ENCODE results near the gene ABCA10.
"Not testable (repeated sequence)": the region's sequence is repeated elsewhere in the genome, so short reads cannot be mapped to it uniquely, and the experiment has no call there.

ABCA10 gene

DNA sequence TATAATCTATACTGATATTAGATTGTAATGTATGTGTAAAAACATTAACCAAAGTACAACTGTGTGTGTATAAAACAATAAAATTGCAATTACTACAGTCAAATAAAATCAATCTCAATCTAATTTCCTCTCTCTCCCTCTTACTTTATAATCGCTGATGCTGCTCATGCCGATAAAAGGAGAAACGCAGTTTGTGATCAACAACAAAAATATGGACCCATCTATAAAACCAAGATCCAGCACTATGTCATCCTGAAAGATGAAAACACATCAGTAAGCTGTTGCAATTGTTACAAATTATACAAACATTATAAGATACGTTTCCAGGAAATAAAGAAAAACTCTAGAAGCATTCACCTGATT is 53.4 kb downstream of the ABCA10 start:
- POLR2A ChIA-PET: no interaction called here
- H3K27ac ChIP-seq (ENCODE audit: extremely low read depth, low read depth, low read length): no peak overlapping the region

DNA sequence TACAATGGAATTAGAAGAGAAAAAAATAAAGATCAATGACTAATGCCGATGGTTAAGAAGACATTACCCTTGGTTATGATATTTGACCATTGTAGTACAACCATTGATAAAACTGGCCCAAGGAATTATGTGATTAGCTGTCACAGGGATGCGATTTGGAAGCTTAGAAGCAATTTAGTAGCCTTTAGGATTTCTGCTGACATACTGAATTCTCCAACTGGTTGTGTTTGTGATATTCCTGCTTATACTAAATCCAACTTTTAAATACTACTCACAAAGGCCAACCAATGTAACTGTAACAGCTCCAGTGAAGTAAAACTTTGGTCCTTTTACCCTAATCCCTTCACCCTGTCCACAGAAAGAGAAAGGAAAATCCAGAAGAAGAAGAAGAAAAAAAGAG is 55.5 kb downstream of the ABCA10 start:
- TF ChIP-seq ZSCAN23 (tag by site-specific recombination; IDR thresholded peaks at IDR 0.05): no peak
- no peak for TF ChIP-seq KLF8 (tag by site-specific recombination; IDR thresholded peaks at IDR 0.05)
- TF ChIP-seq ZNF501 (tag by site-specific recombination; IDR thresholded peaks at IDR 0.05): no peak
- TF ChIP-seq, protein P1, sequence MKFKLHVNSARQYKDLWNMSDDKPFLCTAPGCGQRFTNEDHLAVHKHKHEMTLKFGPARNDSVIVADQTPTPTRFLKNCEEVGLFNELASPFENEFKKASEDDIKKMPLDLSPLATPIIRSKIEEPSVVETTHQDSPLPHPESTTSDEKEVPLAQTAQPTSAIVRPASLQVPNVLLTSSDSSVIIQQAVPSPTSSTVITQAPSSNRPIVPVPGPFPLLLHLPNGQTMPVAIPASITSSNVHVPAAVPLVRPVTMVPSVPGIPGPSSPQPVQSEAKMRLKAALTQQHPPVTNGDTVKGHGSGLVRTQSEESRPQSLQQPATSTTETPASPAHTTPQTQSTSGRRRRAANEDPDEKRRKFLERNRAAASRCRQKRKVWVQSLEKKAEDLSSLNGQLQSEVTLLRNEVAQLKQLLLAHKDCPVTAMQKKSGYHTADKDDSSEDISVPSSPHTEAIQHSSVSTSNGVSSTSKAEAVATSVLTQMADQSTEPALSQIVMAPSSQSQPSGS (tag by site-specific recombination; IDR thresholded peaks at IDR 0.05; ENCODE audit: low read depth): no peak
- TF ChIP-seq ZBTB17 (tag by site-specific recombination; IDR thresholded peaks at IDR 0.05): no peak
- TF ChIP-seq MEIS1 (CRISPR knock-in tag; IDR thresholded peaks at IDR 0.05; ENCODE audit: borderline replicate concordance): no peak
- no peak for TF ChIP-seq ZNF791 (tag by site-specific recombination; IDR thresholded peaks at IDR 0.05)
- TF ChIP-seq ZNF529 (tag by site-specific recombination; IDR thresholded peaks at IDR 0.05; ENCODE audit: insufficient replicate concordance): no peak
- TF ChIP-seq ZIC2 (tag by site-specific recombination; IDR thresholded peaks at IDR 0.05): no peak
- H3K4me1 ChIP-seq (ENCODE audit: control insufficient read depth, insufficient read depth, low read length): peaks cover 9% of the 10 kb centered on the region
- H3K9me3 ChIP-seq (ENCODE audit: control insufficient read depth, insufficient read depth, low read depth, low read length): no peaks in the 10 kb centered on the region
- no peaks in the 10 kb centered on the region for H3K36me3 ChIP-seq (ENCODE audit: control insufficient read depth in 2 of 2, insufficient read depth in 1 of 2, low read length in 2 of 2)
- H3K4me3 ChIP-seq (ENCODE audit: low read depth, low read length): no peak overlapping the region
- CTCF ChIA-PET: interaction anchor here (0.6 kb wide), 1 partner anchor 227 kb away, joined by 4 read pairs; no protein-coding TSS in a partner anchor
- POLR2A ChIA-PET: no interaction called here
- no peak overlapping the region for H3K27ac ChIP-seq (ENCODE audit: extremely low read depth, low read depth, low read length)

More for the DNA sequence above, 53.4 kb downstream of the ABCA10 start:
- no peaks in the 10 kb centered on the region for H3K36me3 ChIP-seq (ENCODE audit: control insufficient read depth in 2 of 2, insufficient read depth in 1 of 2, low read length in 2 of 2)
- TF ChIP-seq ZNF623 (tag by site-specific recombination; IDR thresholded peaks at IDR 0.05) (no peak), ZNF324 (tag by site-specific recombination; IDR thresholded peaks at IDR 0.05) (no peak), WT1 (tag by site-specific recombination; IDR thresholded peaks at IDR 0.05) (no peak), ZNF202 (tag by site-specific recombination; IDR thresholded peaks at IDR 0.05; ENCODE audit: borderline replicate concordance) (no peak), ZNF211 (tag by site-specific recombination; IDR thresholded peaks at IDR 0.05; ENCODE audit: low read depth) (no peak), RBAK (tag by site-specific recombination; IDR thresholded peaks at IDR 0.05) (no peak), ZNF521 (tag by site-specific recombination; IDR thresholded peaks at IDR 0.05) (no peak), ZNF214 (tag by site-specific recombination; IDR thresholded peaks at IDR 0.05; ENCODE audit: borderline replicate concordance) (no peak), ZNF404 (tag by site-specific recombination; IDR thresholded peaks at IDR 0.05) (no peak), TRIM28 (IDR thresholded peaks at IDR 0.05; ENCODE audit: borderline replicate concordance, low read length) (no peak)
- H3K9me3 ChIP-seq (ENCODE audit: control insufficient read depth, insufficient read depth, low read depth, low read length): no peaks in the 10 kb centered on the region
- H3K4me3 ChIP-seq (ENCODE audit: low read depth, low read length): no peak overlapping the region
- H3K4me1 ChIP-seq (ENCODE audit: control insufficient read depth, insufficient read depth, low read length): peaks cover 9% of the 10 kb centered on the region
- CTCF ChIA-PET: no interaction called here

DNA sequence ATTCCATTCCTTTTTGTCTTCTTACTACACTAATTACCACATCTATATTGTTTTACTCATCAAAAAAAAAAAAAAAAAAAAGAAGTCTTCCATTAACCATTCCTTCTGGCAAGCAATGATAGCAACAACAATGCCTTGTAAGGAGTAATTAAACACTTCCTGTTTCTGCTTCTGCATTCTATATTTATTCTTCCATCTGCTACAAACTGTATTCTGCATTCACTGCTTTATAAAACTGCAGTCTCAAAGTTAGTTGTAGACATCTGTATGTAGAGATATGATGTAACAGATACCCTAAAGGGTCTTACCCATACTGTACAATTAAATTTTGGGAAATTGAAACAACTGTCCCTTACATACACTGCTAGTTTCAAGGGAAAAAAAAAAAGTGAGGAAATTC is 58.2 kb downstream of the ABCA10 start:
- CTCF ChIA-PET: interaction anchor here (0.6 kb wide), 1 partner anchor 199 kb away, joined by 5 read pairs; no protein-coding TSS in a partner anchor
- H3K36me3 ChIP-seq (ENCODE audit: control insufficient read depth in 2 of 2, insufficient read depth in 1 of 2, low read length in 2 of 2): no peaks in the 10 kb centered on the region
- POLR2A ChIA-PET: no interaction called here

DNA sequence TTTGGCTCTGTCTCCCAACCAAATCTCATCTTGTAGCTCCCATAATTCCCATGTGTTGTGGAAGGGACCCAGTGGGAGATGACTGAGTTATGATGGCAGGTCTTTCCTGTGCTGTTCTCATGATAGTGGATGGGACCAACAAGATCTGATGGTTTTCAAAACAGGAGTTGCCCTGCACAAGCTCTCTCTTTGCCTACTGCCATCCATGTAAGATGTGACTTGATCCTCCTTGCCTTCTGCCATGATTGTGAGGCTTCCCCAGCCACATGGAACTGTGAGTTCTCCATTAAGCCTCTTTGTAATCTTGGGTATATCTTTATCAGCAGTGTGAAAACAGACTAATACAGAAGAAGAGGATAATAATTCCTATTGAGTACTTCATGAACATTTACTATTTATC is 60.0 kb downstream of the ABCA10 start:
- H3K4me1 ChIP-seq (ENCODE audit: control insufficient read depth, insufficient read depth, low read length); H3K9me3 ChIP-seq (ENCODE audit: control insufficient read depth, insufficient read depth, low read depth, low read length); H3K4me3 ChIP-seq (ENCODE audit: low read depth, low read length); H3K27ac ChIP-seq (ENCODE audit: extremely low read depth, low read depth, low read length); H3K36me3 ChIP-seq (ENCODE audit: control insufficient read depth in 2 of 2, insufficient read depth in 1 of 2, low read length in 2 of 2); POLR2A ChIA-PET; CTCF ChIA-PET: not testable (repeated sequence)

More for the DNA sequence above, 58.2 kb downstream of the ABCA10 start:
- Histone ChIP-seq H3K9me3 (ENCODE audit: control insufficient read depth, insufficient read depth, low read depth, low read length) (no peaks in the 10 kb centered on the region), H3K4me1 (ENCODE audit: control insufficient read depth, insufficient read depth, low read length) (peaks cover 4% of the 10 kb centered on the region), H3K4me3 (ENCODE audit: low read depth, low read length) (no peak overlapping the region), H3K27ac (ENCODE audit: extremely low read depth, low read depth, low read length) (no peak overlapping the region)
- TF ChIP-seq ZBTB20 (tag by site-specific recombination; IDR thresholded peaks at IDR 0.05) (no peak), HOXA7 (CRISPR knock-in tag; IDR thresholded peaks at IDR 0.05; ENCODE audit: borderline replicate concordance) (no peak), SALL2 (tag by site-specific recombination; IDR thresholded peaks at IDR 0.05; ENCODE audit: borderline replicate concordance) (no peak), ZNF174 (tag by site-specific recombination; IDR thresholded peaks at IDR 0.05) (no peak), ZNF558 (tag by site-specific recombination; IDR thresholded peaks at IDR 0.05) (no peak), REPIN1 (tag by site-specific recombination; IDR thresholded peaks at IDR 0.05; ENCODE audit: low read depth) (no peak), ZNF433 (tag by site-specific recombination; IDR thresholded peaks at IDR 0.05; ENCODE audit: low read depth) (no peak), ZNF214 (tag by site-specific recombination; IDR thresholded peaks at IDR 0.05; ENCODE audit: borderline replicate concordance) (no peak)
- TF ChIP-seq, protein P2, sequence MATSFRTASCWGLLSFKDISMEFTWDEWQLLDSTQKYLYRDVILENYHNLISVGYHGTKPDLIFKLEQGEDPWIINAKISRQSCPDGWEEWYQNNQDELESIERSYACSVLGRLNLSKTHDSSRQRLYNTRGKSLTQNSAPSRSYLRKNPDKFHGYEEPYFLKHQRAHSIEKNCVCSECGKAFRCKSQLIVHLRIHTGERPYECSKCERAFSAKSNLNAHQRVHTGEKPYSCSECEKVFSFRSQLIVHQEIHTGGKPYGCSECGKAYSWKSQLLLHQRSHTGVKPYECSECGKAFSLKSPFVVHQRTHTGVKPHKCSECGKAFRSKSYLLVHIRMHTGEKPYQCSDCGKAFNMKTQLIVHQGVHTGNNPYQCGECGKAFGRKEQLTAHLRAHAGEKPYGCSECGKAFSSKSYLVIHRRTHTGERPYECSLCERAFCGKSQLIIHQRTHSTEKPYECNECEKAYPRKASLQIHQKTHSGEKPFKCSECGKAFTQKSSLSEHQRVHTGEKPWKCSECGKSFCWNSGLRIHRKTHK (tag by site-specific recombination; IDR thresholded peaks at IDR 0.05): no peak
- TF ChIP-seq, protein P3, sequence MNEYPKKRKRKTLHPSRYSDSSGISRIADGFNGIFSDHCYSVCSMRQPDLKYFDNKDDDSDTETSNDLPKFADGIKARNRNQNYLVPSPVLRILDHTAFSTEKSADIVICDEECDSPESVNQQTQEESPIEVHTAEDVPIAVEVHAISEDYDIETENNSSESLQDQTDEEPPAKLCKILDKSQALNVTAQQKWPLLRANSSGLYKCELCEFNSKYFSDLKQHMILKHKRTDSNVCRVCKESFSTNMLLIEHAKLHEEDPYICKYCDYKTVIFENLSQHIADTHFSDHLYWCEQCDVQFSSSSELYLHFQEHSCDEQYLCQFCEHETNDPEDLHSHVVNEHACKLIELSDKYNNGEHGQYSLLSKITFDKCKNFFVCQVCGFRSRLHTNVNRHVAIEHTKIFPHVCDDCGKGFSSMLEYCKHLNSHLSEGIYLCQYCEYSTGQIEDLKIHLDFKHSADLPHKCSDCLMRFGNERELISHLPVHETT (tag by site-specific recombination; IDR thresholded peaks at IDR 0.05): no peak
